Thoracic aorta (tissue), 2 donors: Measurements from ENCODE around the gene JAGN1. TPM values are rescaled to one million over a fixed set of nuclear protein-coding genes. Genes with fewer than 3 reads are reported as not detected.
A peak's percentile ranks its signal among the peaks of the same experiment; 100 is the strongest.
"Not testable (repeated sequence)": the region's sequence is repeated elsewhere in the genome, so short reads cannot be mapped to it uniquely, and the experiment has no call there.

ENCODE experiments used
- ATAC-seq: fragments of 150-250 bp; one replicate; pipeline ENCODE4 v1.8.0; 2017; ENCODE audit warnings: low read depth; ENCODE audit not compliant: insufficient number of reproducible peaks, low FRiP score
- DNase-seq: peaks from one replicate; pipeline ENCODE4 v3.0.0-alpha.2; 2020; ENCODE audit warnings: low spot score
- H3K27ac ChIP-seq, 2 donors: fragments of 200-600 bp; sonication (generic); 1 replicate in 1 of 2; 2 replicates in 1 of 2; pipeline ENCODE4 v1.5.1; 2016; ENCODE audit warnings: mild to moderate bottlenecking in 2 of 2, moderate library complexity in 2 of 2
- H3K27me3 ChIP-seq: fragments of 200-600 bp; sonication (generic); replicated peaks from 2 replicates; pipeline ENCODE4 v1.6.0; 2016; ENCODE audit warnings: mild to moderate bottlenecking; ENCODE audit not compliant: insufficient read depth
- H3K36me3 ChIP-seq: fragments of 200-600 bp; sonication (generic); one replicate; pipeline ENCODE4 v1.5.1; 2016
- H3K4me1 ChIP-seq, 2 donors: fragments of 200-600 bp; sonication (generic); 1 replicate in 1 of 2; 2 replicates in 1 of 2; pipeline versions ENCODE4 v1.5.1 to v1.6.0; 2016; ENCODE audit warnings: low read depth in 2 of 2, mild to moderate bottlenecking in 1 of 2; ENCODE audit not compliant: control insufficient read depth in 1 of 2
- H3K4me3 ChIP-seq: fragments of 200-600 bp; sonication (generic); 2 replicates; pipeline ENCODE4 v1.5.1; 2016; ENCODE audit warnings: mild to moderate bottlenecking
- H3K9me3 ChIP-seq: fragments of 200-600 bp; sonication (generic); 2 replicates; pipeline ENCODE4 v1.5.1; 2016
- total RNA-seq, 2 donors: library from RNA; depleted of rRNA; stranded (reverse); fragments of >200 nt; gene quantifications; one replicate each; pipeline versions ENCODE4 v1.1.0 to v1.2.3, GENCODE V29; 2016
- TF ChIP-seq, protein P1 (sequence below): fragments of 200-600 bp; sonication (generic); IDR thresholded peaks from one replicate; pipeline ENCODE4 v1.5.1; 2019; ENCODE audit warnings: antibody characterized with exemption

The JAGN1 gene
- total RNA-seq, 2 donors from 2014 or later, result 21.5 to 38.6 TPM

DNA sequence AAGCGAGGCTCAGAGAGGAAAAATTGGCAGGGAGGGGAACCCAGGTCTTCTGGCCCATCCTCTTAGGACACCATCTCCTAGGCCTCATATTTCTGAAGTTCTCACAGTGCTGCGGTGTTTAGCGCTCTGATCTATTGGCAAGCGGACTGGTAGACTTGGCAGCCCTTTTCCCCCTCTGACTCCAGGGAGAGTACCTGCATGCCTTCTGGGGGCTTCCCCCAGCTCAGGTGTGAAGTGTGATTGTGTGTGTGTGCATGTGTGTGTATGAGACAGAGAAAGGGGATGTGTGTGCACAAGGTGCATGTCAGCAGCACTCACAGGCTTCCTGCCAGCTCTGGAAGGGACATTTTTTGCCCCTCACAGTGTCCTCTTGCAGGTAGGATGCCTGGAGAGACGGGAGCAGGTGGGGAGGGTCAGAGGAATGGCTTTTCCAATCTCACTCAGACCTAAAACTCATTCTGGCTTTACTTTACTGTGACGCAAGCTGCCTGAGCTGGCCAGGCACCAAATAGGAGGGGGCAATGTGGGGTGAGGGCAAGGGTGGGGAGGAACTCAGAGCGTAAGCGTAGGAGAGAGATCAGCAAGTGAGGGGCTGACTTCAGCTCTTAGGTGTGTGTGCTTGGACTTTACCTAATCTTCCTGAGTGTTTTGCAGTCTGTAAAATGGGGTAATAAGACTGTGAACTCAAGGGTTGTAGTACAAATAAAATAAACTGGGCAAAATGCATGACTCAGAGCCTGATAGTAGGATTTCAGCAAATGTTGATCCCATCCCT lies 8.2 kb downstream of the JAGN1 start:
- Histone ChIP-seq H3K4me3 (no peak overlapping the region), H3K36me3 (no peaks in the 10 kb centered on the region), H3K9me3 (no peaks in the 10 kb centered on the region), H3K27ac (peak overlapping the region in 1 of 2 donors; percentile 23), H3K4me1 (peaks cover 5 to 41% of the 10 kb centered on the region in 2 donors), H3K27me3 (no peaks in the 10 kb centered on the region)
- TF ChIP-seq, protein P1, sequence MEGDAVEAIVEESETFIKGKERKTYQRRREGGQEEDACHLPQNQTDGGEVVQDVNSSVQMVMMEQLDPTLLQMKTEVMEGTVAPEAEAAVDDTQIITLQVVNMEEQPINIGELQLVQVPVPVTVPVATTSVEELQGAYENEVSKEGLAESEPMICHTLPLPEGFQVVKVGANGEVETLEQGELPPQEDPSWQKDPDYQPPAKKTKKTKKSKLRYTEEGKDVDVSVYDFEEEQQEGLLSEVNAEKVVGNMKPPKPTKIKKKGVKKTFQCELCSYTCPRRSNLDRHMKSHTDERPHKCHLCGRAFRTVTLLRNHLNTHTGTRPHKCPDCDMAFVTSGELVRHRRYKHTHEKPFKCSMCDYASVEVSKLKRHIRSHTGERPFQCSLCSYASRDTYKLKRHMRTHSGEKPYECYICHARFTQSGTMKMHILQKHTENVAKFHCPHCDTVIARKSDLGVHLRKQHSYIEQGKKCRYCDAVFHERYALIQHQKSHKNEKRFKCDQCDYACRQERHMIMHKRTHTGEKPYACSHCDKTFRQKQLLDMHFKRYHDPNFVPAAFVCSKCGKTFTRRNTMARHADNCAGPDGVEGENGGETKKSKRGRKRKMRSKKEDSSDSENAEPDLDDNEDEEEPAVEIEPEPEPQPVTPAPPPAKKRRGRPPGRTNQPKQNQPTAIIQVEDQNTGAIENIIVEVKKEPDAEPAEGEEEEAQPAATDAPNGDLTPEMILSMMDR, result no peak
- no peak for DNase-seq
- ATAC-seq, result no peak

- no peaks in the 10 kb centered on the region for H3K36me3 ChIP-seq
- H3K27ac ChIP-seq, result no peak overlapping the region
- no peak overlapping the region for H3K4me3 ChIP-seq
- no peaks in the 10 kb centered on the region for H3K27me3 ChIP-seq
- TF ChIP-seq, protein P1, result no peak
- no peaks in the 10 kb centered on the region for H3K9me3 ChIP-seq
- H3K4me1 ChIP-seq, result peaks cover 5 to 38% of the 10 kb centered on the region in 2 donors
- DNase-seq (no peak), ATAC-seq (no peak)
These were observed 8.9 kb downstream of the JAGN1 start for GRCh38 chr3:9899289-9899791.

- not testable (repeated sequence) for H3K4me3 ChIP-seq, H3K9me3 ChIP-seq, DNase-seq, H3K27ac ChIP-seq, ATAC-seq, H3K36me3 ChIP-seq, H3K27me3 ChIP-seq
- H3K4me1 ChIP-seq, result peaks cover 5 to 38% of the 10 kb centered on the region in 2 donors
These were observed 10.6 kb downstream of the JAGN1 start for GRCh38 chr3:9900965-9901415.

- no peaks in the 10 kb centered on the region for H3K9me3 ChIP-seq
- DNase-seq (no peak), ATAC-seq (no peak)
- peaks cover 5 to 38% of the 10 kb centered on the region in 2 donors for H3K4me1 ChIP-seq
- TF ChIP-seq, protein P1, result no peak
- peak overlapping the region; percentile 67 for H3K4me3 ChIP-seq
- no peaks in the 10 kb centered on the region for H3K36me3 ChIP-seq
- no peaks in the 10 kb centered on the region for H3K27me3 ChIP-seq
- H3K27ac ChIP-seq, result peak overlapping the region in 1 of 2 donors; percentile 76
These were observed 11.6 kb downstream of the JAGN1 start for GRCh38 chr3:9901967-9902366.

- Histone ChIP-seq H3K27me3 (no peaks in the 10 kb centered on the region), H3K27ac (peak within 1 kb of the TSS; percentile 73 to 76), H3K9me3 (no peaks in the 10 kb centered on the region), H3K36me3 (no peaks in the 10 kb centered on the region), H3K4me3 (peak within 1 kb of the TSS; percentile 67), H3K4me1 (peaks cover 5 to 33% of the 10 kb centered on the region in 2 donors)
- DNase-seq (no peak), ATAC-seq (no peak)
- TF ChIP-seq, protein P1, result no peak
These were observed 12.2 kb downstream of the JAGN1 start, which contains the start of gene IL17RE for GRCh38 chr3:9902372-9903237. Gene IL17RE, plus strand, starts transcription at chr3:9902848. Its CDS starts 85 bp downstream, at chr3:9902933.
